Measurements from ENCODE around the gene DHX38. TPM values are rescaled to one million over a fixed set of nuclear protein-coding genes. Genes with fewer than 3 reads are reported as not detected.

DHX38 gene
- total and polyA plus RNA-seq, 2 of the 13 experiments (the other 11 are each of a cell fraction or from before 2014, with no cell fraction given): 54.4 to 85.9 TPM

- Histone ChIP-seq H4K20me1 (ENCODE audit: insufficient read depth, low read length) (no peaks in the 10 kb centered on the region), H3K27ac (ENCODE audit: extremely low read length, insufficient read depth, low read length) (no peak overlapping the region), H3K27me3 (ENCODE audit: control insufficient read depth in 1 of 2, insufficient read depth in 2 of 2, low read length in 2 of 2) (no peaks in the 10 kb centered on the region), H3K4me3 (replicated peaks in 1 of 3; ENCODE audit: insufficient read depth in 1 of 3, low read depth in 2 of 3, low read length in 3 of 3) (no peak overlapping the region), H3K79me2 (ENCODE audit: insufficient read depth, low read length) (peaks cover 3% of the 10 kb centered on the region), H3K4me2 (ENCODE audit: low read depth, low read length) (no peak overlapping the region), H3K36me3 (replicated peaks in 1 of 2; ENCODE audit: control insufficient read depth in 1 of 2, insufficient read depth in 2 of 2, low read length in 2 of 2) (peaks cover 0 to 3% of the 10 kb centered on the region in 2 experiments; a peak in 2 of 5 replicates), H3K4me1 (ENCODE audit: insufficient read depth, low read length) (peaks cover 61% of the 10 kb centered on the region), H2AFZ (ENCODE audit: low read length) (no peak overlapping the region), H3K9me3 (ENCODE audit: low read length) (0 out of 2 replicates have a peak, but pooled peaks cover 4% of the 10 kb centered on the region), H3K9ac (ENCODE audit: insufficient read depth, low read depth, low read length) (no peak overlapping the region)
- 97% methylated on average over 9 of the region's 9 CpGs for WGBS (ENCODE audit: low lambda C conversion rate)
- FAIRE-seq (no peak), DNase-seq (ENCODE audit: low spot score) (no peak), ATAC-seq (no peak)
- POLR2A ChIA-PET: interaction anchor here (1.8 kb wide), 1 partner anchor 13 kb away, joined by 9 read pairs; no protein-coding TSS in a partner anchor
- in situ Hi-C loops (cut with HindIII; ENCODE audit: extremely low pct_ligation_motif_present, low pct_unique_long_range_greater_than_20kb) (no loop called here), intact Hi-C loops (cut with micrococcal nuclease; ENCODE audit: unreplicated experiment) (no loop called here)
- CTCF ChIA-PET (ENCODE audit: low intra/inter-chr PET ratio, low total read pairs): no interaction called here
- BruUV-seq (replicated peaks): TSS peak; percentile 50
- no peak for TF ChIP-seq TEAD2 (CRISPR knock-in tag; IDR thresholded peaks at IDR 0.05)
- no peak for TF ChIP-seq ZNF367 (CRISPR knock-in tag; IDR thresholded peaks at IDR 0.05; ENCODE audit: borderline replicate concordance)
- no peak for TF ChIP-seq PRMT3 (CRISPR knock-in tag; IDR thresholded peaks at IDR 0.05; ENCODE audit: borderline replicate concordance, low read depth)
- TF ChIP-seq FOXA3 (CRISPR knock-in tag; IDR thresholded peaks at IDR 0.05): no peak
- no peak for TF ChIP-seq HNRNPH1 (optimal IDR thresholded peaks at IDR 0.05; ENCODE audit: low read depth, low read length)
- TF ChIP-seq NCOR1 (IDR thresholded peaks at IDR 0.05; ENCODE audit: borderline replicate concordance, low read length): no peak
- TF ChIP-seq, protein P1, sequence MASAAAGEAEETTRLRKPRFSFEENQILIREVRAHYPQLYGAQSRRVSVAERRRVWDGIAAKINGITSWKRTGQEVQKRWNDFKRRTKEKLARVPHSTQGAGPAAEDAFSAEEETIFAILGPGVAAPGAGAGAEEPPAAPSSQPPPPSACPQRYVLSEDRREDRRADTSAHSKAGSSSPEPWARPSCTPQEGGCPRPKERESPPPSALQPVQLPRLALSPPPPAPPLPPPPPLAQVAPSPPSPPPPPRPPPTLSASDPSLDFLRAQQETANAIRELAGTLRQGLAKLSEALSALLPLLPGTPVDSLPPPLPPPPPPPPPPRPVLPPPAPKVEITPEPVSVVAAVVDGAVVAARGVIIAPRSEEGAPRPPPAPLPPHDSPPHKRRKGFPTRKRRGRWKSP (CRISPR knock-in tag; IDR thresholded peaks at IDR 0.05): no peak
- TF ChIP-seq, protein P2, sequence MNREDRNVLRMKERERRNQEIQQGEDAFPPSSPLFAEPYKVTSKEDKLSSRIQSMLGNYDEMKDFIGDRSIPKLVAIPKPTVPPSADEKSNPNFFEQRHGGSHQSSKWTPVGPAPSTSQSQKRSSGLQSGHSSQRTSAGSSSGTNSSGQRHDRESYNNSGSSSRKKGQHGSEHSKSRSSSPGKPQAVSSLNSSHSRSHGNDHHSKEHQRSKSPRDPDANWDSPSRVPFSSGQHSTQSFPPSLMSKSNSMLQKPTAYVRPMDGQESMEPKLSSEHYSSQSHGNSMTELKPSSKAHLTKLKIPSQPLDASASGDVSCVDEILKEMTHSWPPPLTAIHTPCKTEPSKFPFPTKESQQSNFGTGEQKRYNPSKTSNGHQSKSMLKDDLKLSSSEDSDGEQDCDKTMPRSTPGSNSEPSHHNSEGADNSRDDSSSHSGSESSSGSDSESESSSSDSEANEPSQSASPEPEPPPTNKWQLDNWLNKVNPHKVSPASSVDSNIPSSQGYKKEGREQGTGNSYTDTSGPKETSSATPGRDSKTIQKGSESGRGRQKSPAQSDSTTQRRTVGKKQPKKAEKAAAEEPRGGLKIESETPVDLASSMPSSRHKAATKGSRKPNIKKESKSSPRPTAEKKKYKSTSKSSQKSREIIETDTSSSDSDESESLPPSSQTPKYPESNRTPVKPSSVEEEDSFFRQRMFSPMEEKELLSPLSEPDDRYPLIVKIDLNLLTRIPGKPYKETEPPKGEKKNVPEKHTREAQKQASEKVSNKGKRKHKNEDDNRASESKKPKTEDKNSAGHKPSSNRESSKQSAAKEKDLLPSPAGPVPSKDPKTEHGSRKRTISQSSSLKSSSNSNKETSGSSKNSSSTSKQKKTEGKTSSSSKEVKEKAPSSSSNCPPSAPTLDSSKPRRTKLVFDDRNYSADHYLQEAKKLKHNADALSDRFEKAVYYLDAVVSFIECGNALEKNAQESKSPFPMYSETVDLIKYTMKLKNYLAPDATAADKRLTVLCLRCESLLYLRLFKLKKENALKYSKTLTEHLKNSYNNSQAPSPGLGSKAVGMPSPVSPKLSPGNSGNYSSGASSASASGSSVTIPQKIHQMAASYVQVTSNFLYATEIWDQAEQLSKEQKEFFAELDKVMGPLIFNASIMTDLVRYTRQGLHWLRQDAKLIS (CRISPR knock-in tag; IDR thresholded peaks at IDR 0.05): no peak
- TF ChIP-seq RARG (CRISPR knock-in tag; IDR thresholded peaks at IDR 0.05; ENCODE audit: low read depth): no peak
- no peak for TF ChIP-seq CBX5 (CRISPR knock-in tag; IDR thresholded peaks at IDR 0.05; ENCODE audit: borderline replicate concordance)
- TF ChIP-seq ZFX (CRISPR knock-in tag; IDR thresholded peaks at IDR 0.05; ENCODE audit: low read depth): no peak
- no peak for TF ChIP-seq ZNF609 (CRISPR knock-in tag; IDR thresholded peaks at IDR 0.05; ENCODE audit: borderline replicate concordance)
- no peak for TF ChIP-seq ZNF720 (CRISPR knock-in tag; IDR thresholded peaks at IDR 0.05)
Observed at GRCh38 chr16:72060405-72060804, 33.2 kb upstream of the DHX38 start.
